NCI-H748 (cell line): ENCODE results near the gene RERE.
A peak's percentile ranks its signal among the peaks of the same experiment; 100 is the strongest.

Experiments used
- DNase-seq: peaks from one replicate; lab custom pipeline; 2025; ENCODE audit not compliant: unreplicated experiment; lab: John Stamatoyannopoulos, UW

RERE gene

DNA sequence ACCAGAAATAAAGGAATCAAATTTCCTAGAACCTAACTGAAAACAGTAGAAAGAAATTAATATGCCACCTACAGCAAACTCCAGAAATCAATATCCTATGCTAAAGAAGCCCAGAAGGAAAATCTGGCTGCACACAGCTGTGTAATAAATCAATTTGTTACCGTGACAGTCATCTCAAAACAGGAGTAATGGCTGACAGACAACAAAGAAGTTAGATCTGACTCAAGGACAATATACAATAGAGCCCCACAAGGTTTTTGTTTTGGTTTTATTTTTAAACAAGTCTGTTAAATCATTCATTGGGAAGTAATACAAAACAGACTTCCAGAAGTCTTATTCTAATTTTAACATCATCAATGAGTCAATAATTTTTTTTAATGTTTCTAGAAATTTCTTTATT is 168.4 kb downstream of the RERE start:
- peak; percentile 29 for DNase-seq

DNA sequence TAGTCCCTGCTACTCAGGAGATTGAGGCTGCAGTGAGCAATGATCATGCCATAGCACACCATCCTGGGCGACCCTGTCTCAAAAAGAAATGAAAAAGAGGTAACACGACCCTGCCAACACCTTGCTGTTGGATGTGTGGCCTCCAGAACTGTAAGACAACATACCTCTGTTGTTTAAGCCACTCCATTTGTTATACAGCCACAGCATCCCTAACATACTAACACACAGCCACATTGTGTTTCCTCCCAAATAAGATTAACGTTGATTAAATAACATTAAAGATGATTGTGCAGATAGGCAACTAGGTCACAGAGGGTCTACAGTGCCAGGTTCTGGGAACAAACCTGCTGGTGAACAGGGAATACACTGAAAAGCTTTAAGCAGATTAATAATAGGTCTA is 170.4 kb downstream of the RERE start:
- DNase-seq, result no peak

DNA sequence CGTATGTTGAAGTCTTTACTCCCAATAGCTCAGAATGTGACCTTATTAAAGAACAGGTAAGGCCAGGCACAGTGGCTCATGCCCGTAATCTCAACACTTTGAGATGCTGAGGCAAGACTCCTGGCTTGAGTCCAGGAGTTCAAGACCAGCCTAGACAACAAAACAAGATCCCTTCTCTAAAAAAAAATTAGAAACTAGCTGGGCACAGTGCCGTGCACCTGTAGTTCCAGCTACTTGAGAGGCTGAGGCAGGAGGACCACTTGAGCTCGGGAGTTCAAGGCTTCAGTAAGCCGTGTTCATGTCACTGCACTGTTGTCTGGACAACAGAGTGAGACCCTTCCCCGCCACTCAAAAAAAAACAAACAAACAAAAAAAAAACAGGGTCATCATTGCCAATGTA is 171.3 kb downstream of the RERE start:
- DNase-seq, result no peak

DNA sequence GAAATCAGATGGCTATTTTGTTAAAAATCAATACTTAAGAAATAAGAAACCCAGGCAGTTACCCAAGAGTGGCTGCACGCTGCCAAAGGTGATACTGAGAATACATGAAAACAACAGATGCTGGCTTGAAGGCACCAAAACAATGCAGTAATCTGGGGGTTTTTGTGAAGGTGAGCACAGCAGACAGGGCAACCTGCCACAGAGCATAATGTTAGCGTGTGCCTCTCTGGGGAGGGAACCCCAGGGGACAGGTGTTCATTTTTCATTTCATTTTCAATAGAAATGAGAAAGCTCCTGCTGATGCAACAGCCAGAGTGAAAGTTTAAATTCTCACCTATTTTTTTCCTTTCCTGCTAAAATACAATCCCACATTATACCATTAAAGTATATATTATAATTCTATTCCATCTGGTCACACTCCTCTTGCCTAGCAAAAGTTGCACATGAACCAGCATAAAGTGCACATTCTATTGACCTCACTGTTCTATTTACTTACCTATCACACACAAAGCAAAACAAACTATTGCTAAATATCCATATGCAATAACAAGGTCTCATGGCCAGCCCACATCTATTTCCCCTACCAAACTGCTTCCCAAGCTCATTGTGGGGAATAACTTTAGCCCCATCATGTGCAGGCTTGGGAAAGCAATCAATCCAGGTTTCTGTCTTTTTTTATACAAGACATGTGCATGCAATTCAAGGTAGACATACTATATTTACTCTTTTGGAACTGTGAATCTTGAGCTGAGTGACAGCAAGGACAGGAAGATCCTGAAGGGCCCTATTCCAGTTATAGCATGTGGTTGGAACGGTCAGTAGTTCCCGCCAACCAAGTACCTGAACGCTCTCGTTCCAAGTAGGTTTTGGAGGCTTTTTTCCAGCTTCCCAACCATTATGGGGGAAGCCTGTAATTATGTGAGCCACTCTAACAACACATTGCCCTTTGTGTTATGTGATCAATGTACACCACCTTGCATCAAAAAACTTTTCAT is 173.6 kb downstream of the RERE start:
- DNase-seq, result peak; percentile 42

DNA sequence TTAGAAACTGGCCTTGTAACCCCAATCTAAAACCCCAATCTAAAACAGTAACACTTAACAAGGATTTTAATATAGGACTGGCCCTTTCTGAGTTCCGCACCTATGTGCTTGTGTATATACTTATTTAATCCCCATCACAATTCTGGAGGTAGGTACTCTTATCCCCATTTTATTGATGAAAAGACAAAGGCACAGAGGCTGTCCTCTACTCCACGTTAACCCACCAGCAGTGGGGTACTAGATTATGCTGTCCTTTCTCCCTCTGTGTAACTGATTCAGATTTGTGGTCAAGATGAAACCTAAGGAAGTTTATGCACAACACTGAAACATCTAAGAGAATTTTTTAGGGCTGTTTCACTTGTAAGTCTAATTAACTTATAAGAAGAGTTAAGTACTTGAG is 175.3 kb downstream of the RERE start:
- DNase-seq, result no peak

DNA sequence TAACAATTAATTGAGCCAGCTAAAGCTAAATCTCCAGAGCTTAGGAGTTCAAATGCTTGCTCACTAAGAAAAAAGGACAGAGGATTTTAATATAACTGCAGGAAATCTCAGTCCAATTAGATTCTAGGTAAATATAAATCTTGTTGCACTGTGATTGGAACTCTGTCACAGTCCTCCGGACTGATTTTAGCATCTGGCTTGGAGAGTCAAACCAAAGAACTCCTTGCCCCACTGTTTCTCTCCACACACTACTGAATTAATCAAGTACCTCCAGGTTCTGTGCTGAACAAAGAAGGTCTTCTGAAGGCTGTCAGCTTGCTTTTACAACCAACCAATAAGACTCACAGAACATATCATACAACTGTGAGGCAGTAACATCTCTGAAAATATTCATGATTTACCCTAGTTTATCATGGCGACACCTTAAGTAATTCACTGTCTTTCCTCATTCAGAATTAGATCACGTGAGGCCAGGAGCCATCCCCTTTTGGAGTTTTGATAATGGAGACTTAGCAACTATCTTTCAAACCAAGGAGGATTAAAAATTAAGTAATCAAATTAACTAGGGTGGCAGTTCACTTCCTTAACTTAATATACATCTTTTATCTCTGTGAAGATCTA is 176.0 kb downstream of the RERE start:
- DNase-seq, result no peak

DNA sequence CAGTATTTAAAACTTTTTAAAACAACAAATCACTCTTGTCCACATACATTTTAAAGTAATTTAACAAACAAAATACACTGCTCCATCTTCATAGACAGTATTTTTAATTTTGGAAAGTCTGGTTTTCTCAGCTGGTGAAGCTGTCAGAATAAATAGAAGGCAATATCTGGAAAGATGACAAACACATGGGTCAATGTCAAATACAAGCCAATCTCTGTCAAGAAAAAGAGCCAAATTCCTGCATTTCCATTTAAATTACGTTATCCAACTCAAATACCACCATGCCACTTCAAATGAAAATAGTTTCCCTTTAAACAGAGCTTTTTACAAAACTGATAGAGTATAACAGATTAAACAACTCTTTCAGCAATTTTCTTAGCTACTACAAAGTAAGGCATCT is 176.5 kb downstream of the RERE start:
- no peak for DNase-seq

DNA sequence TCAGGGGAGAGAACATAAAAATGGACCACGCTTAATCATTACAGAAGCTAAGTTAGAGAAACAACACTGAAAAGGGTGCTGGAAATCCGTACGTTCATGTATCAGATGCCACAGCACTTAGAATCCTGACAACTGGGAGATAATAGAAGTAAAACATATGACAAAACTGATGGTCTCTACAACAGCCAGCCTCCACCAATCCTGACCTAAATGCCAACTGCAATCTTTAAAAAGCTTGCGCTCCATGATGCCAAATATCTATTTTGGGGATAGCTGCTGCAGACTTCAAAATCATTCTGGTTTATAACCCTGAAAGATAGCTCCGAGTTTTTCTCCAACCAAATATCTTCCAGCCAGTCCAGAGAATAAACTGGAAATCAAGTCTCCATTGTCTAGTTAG is 178.3 kb downstream of the RERE start:
- DNase-seq, result no peak

DNA sequence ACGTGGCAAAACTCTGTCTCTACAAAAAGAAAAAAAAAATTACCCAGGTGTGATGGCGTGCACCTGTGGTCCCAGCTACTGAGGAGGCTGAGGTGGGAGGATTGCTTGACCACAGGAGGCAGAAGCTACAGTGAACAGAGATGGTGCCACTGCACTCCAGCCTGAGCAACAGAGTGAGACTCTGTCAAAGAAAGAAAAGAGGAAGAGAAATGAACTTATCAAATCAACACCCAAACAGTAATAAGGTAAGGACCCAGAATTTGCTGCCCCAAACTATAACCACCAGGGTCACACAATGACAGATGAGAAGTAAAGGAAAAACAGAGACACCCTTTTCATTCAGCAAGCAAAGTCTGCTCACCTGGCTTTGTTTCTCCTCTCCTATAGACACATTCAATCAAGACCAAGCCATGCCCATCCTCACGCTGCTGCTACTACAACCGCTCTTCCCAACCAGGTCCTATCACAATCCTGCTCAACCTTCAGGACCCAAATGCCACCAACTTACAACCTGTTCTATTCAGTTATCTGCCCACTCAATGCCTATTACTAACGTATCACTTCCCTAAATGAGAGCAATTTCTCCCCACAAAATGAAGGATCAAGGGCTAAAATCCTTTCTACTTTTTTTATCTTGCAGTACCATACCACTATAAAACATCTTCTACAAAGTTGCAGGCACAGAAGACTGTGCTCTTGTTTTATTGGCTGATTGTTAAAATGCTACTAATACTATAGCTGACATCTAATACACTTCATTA is 183.5 kb downstream of the RERE start:
- no peak for DNase-seq

DNA sequence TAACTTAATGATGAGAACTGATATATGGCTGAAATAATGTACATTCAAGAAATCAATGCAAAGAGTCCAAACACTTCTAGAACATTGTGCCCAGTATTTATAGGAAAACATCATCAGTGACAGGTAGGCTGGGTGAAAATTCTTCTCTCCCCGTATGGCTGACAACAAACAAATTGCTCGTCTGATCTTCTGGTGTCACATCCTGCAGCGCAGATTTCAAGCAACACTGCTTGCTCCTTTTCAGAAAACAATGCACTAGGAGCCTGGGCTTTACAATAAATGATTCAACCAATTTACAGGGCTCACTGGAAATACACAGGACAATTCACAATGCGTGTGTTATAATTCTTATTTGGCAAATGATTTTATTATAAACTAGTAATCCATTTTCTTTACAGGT is 185.3 kb downstream of the RERE start:
- no peak for DNase-seq

DNA sequence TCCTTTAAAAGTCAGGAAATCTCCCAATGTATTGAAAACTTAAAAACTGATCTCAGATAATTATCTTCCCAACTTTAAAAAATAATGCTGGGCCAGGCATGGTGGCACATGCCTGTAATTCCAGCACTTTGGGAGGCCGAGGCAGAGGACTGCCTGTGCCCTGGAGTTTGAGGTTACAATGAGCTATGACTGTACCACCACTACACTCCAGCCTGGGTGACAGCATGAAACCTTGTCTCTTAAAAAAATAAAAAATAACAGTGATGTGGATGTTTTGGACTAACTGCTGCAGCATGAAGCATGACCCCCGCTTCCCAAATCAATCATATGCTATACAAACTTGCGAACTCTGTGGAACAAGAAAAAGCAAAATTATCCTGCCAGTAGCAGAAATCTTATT is 186.3 kb downstream of the RERE start:
- no peak for DNase-seq

DNA sequence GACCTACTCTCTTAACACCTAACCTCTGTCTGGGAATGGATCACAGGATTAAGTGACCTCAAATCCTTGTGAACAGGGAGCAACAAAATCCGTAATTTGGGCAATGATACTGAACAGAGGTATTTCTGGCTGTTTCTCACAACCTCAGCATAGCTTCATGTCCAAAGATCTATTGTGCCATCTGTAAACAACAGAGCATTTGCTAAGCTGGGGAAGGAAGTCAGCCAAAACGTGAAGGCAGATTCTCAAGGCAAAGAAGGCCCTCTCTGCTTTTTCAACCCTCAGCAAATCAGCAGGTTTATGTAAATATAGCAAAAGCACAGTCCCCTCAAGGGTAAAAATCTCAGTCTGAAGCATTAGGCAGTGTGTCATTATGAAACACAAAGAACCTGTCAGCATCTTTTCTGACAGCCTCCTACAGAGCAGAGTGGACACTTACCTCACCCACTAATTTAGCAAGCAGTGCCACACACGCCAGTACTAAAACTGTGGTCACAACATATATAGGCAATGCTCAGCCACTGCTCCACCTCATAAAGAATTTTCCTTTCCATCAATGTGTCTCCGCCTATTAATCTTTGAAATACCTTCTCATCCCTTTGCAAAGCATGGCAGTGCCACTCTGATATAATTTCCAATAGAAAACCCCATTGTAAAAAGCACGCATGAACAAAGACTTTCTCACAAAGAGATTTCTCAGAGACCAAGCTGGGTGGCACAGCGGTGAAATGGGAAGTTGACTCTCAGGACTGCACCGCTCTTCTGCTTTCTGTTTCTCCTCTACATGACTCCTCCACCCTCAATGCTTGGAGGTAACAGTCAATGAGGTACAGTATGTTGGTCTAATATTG is 188.0 kb downstream of the RERE start:
- peak; percentile 74 for DNase-seq

DNA sequence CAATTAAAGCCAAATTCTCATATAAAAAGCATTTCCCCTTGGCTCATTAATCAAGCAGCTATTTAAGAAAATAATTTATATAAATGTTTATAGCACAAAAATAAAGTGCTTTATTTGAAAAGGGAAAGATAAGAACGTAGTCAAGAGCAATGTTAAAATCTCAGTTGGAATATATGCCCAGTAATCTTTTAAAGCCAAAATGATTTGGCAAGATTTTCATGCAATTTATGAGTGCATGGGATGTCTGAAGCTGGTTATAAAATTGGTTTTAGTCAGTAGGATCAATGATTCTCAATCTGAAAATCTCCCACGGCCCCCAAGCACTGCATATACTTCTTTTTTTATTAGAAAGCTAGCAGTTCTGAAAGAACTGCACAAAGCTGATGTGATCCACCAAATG is 188.8 kb downstream of the RERE start:
- DNase-seq, result no peak

DNA sequence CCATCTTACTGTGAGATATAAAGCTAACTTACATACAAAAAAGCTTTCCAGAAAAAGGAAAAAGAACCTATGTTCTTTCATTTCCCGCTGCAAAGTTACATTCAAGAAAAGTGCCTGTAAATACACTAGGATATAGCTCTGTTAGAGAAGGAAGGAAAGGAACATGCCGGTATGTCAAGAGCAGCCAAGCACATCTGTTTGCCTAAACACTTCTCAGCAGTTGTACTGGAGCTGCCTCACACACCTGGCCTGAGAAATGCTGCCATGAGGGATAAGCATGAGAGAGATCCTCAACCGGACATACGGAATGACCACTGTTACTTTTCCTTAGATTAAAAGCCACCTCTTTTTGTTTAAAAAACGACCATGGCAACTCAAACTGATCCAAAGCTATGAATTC is 189.7 kb downstream of the RERE start:
- no peak for DNase-seq

DNA sequence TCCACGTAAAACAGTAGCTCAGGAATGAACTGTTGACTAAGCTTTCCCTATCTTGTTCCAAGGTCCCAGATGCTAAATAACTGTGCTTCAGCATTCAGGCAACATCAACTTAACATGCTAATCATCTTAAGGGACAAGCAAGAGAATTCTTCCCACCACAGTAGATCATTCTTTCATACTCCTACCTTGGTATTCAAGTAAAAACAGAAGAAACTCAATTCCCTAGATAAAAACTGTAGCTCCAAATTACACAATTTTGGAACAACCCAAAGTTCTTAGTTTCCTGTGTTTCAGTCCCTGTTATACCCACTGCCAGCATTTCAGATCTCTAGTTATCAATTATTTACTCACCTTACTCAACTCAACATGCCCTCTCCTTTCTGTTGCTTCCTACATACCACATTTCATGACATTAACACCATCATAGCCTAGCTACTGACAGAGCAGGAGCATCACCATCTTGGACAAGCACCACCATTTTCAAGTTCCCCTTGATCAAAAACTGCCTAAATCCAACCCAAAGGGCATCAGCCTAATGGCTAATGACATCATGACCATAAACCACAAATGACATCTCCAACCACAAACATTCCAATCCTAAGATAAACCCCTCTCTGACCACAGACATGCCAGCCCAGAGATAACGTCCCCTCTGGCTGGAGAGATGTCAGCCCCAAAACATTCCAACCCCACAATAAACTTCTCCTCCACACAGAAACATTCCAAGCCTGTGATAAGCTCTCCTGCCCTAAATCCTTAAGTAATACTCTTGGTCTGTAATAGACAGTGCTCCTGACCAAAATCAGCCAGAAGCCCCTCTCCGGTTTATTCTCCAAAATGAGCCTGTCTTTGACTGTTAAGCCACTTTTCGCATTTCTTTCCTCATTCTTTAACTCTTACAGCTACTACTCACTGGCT is 191.2 kb downstream of the RERE start:
- no peak for DNase-seq

DNA sequence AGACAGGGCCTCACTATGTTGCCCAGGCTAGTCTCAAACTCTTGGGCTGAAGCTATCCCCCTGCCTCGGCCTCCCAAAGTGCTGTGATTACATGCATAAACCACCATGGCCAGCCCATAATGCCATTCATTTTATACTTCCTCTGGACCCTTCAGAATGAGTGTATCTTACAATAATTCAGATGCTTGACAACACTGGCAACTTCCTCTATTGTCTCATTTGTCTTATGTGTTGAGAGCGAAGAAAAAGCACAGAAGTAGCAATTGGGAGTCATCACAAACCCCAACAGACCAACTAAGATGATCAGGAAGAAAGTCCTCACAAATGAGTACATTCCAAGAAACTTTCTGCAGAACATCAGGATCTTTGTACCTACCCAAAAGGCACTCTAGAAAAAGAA is 191.9 kb downstream of the RERE start:
- DNase-seq, result no peak

DNA sequence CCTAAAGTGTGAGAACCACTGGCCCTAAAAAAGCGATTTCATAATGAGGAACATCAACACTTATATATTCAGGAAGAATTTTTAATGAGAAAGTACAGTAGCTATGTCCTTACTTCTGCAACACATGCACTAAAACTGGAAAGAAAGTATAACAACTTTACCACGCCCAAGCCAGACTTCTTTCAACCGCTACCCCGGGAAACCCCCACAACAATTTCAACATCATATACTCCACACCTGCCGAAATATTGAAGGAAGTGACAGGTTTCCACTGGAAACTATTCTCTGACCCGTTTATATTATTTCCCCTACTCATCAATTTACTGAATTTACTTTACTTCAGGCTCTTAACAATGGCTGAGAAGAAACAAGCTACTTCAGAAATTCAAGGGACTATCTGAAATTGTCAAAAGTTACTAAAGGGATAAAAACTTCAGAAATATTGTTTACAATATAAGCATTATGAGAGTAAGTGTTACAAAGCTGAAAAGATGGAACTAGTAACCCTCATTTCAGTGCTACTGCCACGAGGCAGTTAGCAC is 193.7 kb downstream of the RERE start:
- peak; percentile 17 for DNase-seq

DNA sequence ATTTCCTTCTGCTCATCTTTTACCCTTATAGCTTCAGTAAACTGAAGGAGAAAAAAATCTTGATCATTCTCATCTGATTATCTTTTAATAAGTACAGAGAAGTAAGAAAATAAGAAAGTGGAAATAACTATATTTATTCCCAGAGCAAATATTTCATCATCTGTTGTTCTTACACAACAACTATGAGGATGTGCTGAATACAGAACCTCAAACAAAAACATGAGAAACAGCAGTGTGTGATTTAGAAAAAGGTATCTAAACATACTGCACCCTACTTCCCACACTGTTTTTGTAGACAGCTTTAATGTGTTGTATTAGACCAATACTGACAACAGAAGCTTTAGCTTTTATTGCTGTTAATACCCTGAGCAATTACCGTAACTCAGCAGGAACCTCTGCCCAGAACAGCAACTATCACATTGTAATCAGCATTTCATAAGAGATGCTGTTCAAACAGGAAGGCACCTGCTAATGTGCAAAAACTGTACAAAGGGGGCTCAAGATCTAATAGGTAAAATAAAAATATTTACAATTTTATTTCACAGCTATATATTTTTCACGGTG is 195.6 kb downstream of the RERE start:
- DNase-seq, result peak; percentile 87

DNA sequence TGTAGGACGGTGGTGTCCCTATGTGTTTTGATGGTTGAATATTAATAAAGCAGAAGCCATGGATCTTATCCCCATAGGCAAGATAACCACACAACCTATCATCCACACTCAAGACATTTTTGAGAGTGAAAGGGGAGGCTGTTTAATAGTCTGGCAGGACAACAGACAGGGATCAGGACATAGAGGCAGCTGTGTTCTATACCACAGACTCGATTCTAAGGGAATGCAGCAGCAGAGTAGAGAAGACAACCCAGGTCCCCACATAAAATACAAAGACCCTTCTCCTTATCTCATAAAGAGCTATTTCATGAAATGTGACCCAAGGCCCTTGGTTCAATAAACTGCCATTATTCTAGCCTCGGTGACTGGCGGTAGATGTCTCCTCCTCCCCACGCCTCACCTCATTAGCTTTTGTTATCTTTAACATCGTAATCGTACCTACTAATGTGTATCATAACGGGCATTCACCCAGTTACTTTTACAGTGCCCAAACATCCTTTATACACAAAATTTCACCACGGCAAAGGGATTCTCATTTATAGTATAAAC is 196.3 kb downstream of the RERE start:
- DNase-seq, result peak; percentile 83
